Suprapubic skin (tissue), 4 donors: ENCODE results near the gene EXOSC10.
"Not testable (repeated sequence)": the region's sequence is repeated elsewhere in the genome, so short reads cannot be mapped to it uniquely, and the experiment has no call there.

Experiments used
- CTCF ChIP-seq, 2 donors: fragments of 200-600 bp in 1 of 2; fragments of 450-650 bp in 1 of 2; sonication (generic) in 1 of 2; IDR thresholded peaks; one replicate each; pipeline ENCODE4 v1.5.1; 2016 to 2019; ENCODE audit warnings: antibody characterized with exemption in 2 of 2, mild to moderate bottlenecking in 1 of 2, moderate library complexity in 1 of 2
- POLR2A ChIP-seq, 2 donors: fragments of 450-650 bp; IDR thresholded peaks; one replicate each; pipeline ENCODE4 v1.6.1; 2017; ENCODE audit warnings: antibody characterized with exemption in 2 of 2, mild to moderate bottlenecking in 2 of 2, moderate library complexity in 2 of 2
- POLR2AphosphoS5 ChIP-seq, 3 donors: sonication (generic); formaldehyde crosslinking; IDR thresholded peaks; one replicate each; pipeline ENCODE4 v1.6.1; 2017; ENCODE audit warnings: antibody characterized with exemption in 3 of 3

GRCh38 chr1:11063937-11064537 is 35.6 kb downstream of the EXOSC10 start:
- peak in 1 of 2 donors; percentile 9 for TF ChIP-seq CTCF (IDR thresholded peaks at IDR 0.05)
- TF ChIP-seq POLR2AphosphoS5, POLR2A (IDR thresholded peaks at IDR 0.05): not testable (repeated sequence)
